Suppressor macrophage treated with lipopolysaccharide for 4 hours (primary cell): ENCODE data around the gene S100A7.

Experiments used
- DNase-seq: peaks from one replicate; pipeline ENCODE4 v3.0.0-alpha.2; 2020

The S100A7 gene

GRCh38 chr1:153460551-153460950 lies at the start of gene S100A7:
TSS of gene S100A7 (minus strand) at chr1:153460651. CDS start at chr1:153459013, 1,638 bp downstream.
- DNase-seq = no peak

- DNase-seq = peak; percentile 53
Measured at GRCh38 chr1:153509729-153510354, 49.4 kb upstream of the S100A7 start.

- DNase-seq = no peak
Measured at GRCh38 chr1:153509036-153509435, 48.6 kb upstream of the S100A7 start.

DNA sequence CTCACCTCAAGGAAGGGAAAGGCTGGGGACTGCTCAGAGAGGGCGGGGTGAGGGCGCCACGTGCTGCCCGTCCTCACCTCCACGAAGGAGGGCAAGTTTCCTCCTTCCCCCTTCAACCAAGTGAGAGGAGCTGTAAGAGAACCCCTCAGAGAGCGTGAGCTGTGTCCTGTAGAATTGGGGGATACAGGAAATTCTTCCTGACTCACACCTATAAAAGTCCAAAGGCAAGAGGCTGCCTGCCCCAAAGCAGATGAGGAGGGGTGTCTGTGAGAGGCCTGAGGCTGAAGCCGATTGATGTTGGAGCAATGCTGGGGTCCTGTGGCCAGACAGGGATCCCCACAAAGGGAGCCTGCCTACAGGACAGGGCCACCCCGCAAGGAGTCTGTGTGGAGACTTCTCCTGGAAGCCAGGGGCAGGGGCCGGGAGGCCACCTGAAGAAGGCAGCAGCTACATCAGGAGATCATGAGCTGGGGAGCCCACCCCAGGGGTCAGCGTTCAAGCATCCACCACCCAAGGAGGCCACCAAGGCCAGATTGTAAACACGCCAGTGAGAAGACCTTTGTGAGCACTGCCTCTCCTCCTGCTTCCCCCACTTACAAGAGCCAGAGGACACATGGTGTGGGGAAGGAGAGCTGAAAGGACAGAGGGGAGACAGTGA lies 47.6 kb upstream of the S100A7 start:
- no peak for DNase-seq

- DNase-seq = no peak
Measured at GRCh38 chr1:153506831-153507413, 46.5 kb upstream of the S100A7 start.

GRCh38 chr1:153506386-153506785 lies 45.9 kb upstream of the S100A7 start:
- DNase-seq = no peak

GRCh38 chr1:153505576-153505975 lies 45.1 kb upstream of the S100A7 start:
- no peak for DNase-seq

- no peak for DNase-seq
Measured at GRCh38 chr1:153503766-153504165, 43.3 kb upstream of the S100A7 start.

DNA sequence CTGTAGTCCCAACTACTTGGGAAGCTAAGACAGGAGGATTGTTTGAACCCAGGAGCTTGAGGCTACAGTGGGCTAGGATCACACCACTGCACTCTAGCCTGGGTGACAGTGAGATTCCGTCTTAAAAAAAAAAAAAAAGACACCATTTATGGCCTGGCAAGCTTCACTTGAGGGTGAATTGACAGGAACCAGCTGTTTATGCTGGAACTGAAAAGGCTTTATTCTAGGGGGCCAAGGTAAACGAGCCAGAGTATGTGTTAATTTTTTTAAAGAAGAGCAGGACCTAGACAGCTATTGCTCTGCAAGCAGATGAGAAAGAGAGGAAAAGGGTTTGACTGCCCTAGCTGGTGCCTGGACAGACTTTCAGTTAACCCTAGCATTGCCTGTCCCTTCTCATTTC lies 38.3 kb upstream of the S100A7 start:
- no peak for DNase-seq

GRCh38 chr1:153495536-153495935 lies 35.1 kb upstream of the S100A7 start:
- no peak for DNase-seq

- DNase-seq = peak; percentile 78
Measured at GRCh38 chr1:153494976-153495535, 34.6 kb upstream of the S100A7 start.

- DNase-seq = no peak
Measured at GRCh38 chr1:153493343-153493960, 33.0 kb upstream of the S100A7 start.

DNA sequence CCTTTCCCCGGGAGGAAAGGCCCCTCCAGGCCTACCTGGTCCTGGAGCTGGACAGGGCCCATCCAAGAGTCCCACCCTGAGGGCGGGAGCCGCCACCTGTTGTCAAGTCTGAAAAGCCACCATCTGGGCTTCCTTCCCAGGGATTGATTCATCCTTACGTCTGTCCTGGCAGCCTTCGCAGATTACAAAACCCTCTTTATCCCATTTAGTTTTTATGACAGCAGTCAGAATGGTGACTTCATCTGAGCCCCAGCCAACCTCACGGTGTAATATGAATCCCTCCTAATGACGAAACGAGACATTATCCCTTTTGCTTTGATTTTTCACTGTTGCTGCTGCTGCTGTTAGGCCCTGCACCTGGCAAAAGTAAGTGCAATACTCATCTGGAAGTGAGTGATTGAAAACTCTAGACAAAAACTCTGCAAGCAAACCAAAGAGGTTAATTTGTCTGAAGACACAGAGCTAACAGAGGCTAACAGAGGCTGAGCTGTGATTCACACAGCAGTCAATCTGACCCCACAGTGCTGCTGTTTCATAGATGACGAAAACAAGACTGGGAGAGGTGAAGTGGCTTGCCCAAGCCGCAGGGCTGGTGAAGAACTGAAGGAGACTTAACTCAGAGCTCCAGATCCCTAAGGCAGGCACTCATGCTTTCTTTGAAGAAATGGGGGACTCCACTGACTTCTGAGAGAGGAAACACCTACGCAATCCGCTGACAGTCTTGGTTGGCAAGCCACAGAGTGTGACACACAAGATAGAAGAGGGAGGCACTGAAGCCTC lies 30.0 kb upstream of the S100A7 start:
- DNase-seq = peak; percentile 88

GRCh38 chr1:153488731-153489130 lies 28.3 kb upstream of the S100A7 start:
- no peak for DNase-seq

- DNase-seq = no peak
Measured at GRCh38 chr1:153487707-153488106, 27.3 kb upstream of the S100A7 start.

- no peak for DNase-seq
Measured at GRCh38 chr1:153485863-153486262, 25.4 kb upstream of the S100A7 start.

- no peak for DNase-seq
Measured at GRCh38 chr1:153483776-153484175, 23.3 kb upstream of the S100A7 start.

DNA sequence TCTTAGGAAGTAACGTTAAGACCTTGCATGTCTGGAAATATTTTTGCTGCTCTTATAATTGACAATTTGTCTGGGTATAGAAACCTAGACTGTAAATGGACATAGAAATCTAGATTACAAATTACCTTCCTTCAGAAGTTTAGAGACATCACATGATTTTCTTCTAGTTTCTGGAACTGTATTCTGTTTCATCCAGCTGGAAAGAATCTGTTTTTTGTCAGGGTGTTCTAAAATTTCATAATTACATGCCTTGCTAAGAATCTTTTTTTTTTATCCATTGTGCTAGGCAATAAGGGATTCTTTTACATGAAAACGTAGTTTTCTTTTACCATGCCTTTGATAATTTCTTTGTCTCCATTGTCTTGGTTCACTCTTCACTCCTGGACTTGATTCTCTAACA lies 20.7 kb upstream of the S100A7 start:
- DNase-seq = no peak

GRCh38 chr1:153478692-153479618 lies 18.5 kb upstream of the S100A7 start:
- DNase-seq = no peak

DNA sequence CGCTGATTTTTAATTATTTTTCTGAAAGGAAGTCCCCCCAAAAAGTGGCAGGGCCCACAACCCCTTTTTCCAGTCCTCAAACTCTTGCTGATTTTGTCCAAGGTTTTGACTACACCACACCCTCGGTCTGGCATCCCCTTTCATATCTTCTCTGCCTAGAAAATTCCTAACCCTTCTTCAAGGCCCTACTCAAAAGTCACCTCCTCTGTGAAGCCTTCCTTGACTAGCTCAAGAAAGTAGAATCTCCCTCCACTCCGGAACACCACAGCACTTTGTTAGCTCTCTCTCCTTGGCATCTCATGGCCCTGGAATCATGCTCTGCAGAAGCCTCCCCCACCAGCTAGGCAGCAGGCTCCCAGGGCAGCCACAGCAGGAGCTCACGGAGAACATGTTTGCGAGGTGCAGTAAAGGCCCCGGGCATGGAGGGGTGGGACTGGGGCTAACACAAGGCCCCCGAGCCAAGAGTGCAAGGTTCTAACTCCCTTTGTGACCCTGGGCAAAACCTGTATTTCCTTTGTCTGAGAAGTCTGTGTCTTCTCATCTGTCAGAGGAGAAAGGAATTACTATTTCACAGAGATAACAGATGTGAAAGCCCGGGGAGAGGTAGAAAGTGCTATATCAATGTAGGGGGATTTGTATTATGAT lies 17.7 kb upstream of the S100A7 start:
- DNase-seq = no peak

- DNase-seq = no peak
Measured at GRCh38 chr1:153476491-153477093, 16.1 kb upstream of the S100A7 start.
